Hepatocyte (in vitro differentiated cells): Measurements from ENCODE around the gene TEAD3.

ENCODE experiments used
- EZH2 ChIP-seq: fragments of 200-600 bp; sonication (generic); IDR thresholded peaks from 2 replicates; pipeline ENCODE4 v1.6.1; 2016; ENCODE audit warnings: antibody characterized with exemption, mild to moderate bottlenecking, borderline replicate concordance
- EZH2phosphoT487 ChIP-seq: fragments of 200-600 bp; sonication (generic); IDR thresholded peaks from one replicate; pipeline ENCODE4 v1.6.1; 2018; ENCODE audit warnings: antibody characterized with exemption, mild to moderate bottlenecking, low read depth, moderate library complexity; ENCODE audit not compliant: unreplicated experiment, severe bottlenecking
- TF ChIP-seq, protein P1 (sequence below): fragments of 200-600 bp; sonication (generic); IDR thresholded peaks from 2 replicates; pipeline ENCODE4 v1.5.1; 2016; ENCODE audit warnings: antibody characterized with exemption, mild to moderate bottlenecking; ENCODE audit not compliant: poor library complexity

DNA sequence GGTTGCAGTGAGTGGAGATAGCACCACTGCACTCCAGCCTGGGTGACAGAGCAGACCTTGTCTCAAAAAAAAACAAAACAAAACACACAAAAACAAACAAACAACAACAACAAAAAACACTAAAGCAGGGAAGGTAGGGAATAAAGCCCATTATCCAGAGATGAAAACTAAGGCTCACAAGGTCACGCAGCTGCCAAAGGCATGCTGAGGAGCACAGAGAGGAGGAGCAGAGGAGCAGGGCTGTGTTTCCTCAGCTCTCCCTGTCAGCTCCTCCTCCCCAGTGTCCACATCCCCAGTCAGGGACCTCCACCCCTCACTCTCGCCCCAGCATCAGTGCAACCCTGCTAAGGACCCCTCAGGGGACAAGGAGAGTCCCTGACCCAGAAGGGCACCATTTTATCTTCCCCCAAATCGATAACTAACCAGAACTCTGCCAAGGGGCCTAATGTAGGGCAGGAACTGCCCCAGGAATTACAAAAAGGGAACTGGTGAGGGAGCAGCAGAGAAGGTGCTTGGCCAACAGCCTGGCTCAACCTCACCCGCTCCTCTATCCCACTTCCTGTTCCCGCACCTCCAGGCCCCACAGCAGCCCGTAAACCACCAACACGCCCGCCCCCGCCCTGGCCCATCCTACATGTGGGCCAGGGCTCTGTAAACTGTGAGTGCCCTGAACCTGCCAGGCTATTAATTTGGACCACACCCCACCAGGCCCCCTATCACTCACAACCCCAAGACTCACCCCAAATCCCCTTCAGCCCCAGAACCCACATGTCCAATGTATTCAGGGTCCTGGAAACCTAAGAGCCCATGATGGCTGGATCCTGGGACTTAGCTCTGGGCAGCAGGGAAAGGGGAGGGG, 9.0 kb downstream of the TEAD3 start:
- TF ChIP-seq, protein P1, sequence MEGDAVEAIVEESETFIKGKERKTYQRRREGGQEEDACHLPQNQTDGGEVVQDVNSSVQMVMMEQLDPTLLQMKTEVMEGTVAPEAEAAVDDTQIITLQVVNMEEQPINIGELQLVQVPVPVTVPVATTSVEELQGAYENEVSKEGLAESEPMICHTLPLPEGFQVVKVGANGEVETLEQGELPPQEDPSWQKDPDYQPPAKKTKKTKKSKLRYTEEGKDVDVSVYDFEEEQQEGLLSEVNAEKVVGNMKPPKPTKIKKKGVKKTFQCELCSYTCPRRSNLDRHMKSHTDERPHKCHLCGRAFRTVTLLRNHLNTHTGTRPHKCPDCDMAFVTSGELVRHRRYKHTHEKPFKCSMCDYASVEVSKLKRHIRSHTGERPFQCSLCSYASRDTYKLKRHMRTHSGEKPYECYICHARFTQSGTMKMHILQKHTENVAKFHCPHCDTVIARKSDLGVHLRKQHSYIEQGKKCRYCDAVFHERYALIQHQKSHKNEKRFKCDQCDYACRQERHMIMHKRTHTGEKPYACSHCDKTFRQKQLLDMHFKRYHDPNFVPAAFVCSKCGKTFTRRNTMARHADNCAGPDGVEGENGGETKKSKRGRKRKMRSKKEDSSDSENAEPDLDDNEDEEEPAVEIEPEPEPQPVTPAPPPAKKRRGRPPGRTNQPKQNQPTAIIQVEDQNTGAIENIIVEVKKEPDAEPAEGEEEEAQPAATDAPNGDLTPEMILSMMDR, result no peak
- no peak for TF ChIP-seq EZH2
- no peak for TF ChIP-seq EZH2phosphoT487
